Sigmoid colon (tissue), 7 donors: Measurements from ENCODE around the gene SERPINF2. TPM values are rescaled to one million over a fixed set of nuclear protein-coding genes. Genes with fewer than 3 reads are reported as not detected.

Experiments
- DNase-seq: peaks from one replicate; pipeline ENCODE4 v3.0.0-alpha.2; 2019
- H3K27ac ChIP-seq, 4 donors: fragments of 200-600 bp; sonication (generic); one replicate each; pipeline ENCODE4 v1.5.1; 2016 to 2019; ENCODE audit warnings: mild to moderate bottlenecking in 1 of 4
- H3K27me3 ChIP-seq, 3 donors: fragments of 200-600 bp; sonication (generic); one replicate each; pipeline ENCODE4 v1.5.1; 2019; ENCODE audit warnings: mild to moderate bottlenecking in 1 of 3
- H3K36me3 ChIP-seq, 4 donors: fragments of 200-600 bp; sonication (generic); one replicate each; pipeline ENCODE4 v1.5.1; 2016 to 2019
- H3K4me1 ChIP-seq, 4 donors: fragments of 200-600 bp; sonication (generic); one replicate each; pipeline ENCODE4 v1.5.1; 2017 to 2019
- H3K4me3 ChIP-seq, 4 donors: fragments of 200-600 bp; sonication (generic); one replicate each; pipeline ENCODE4 v1.5.1; 2017 to 2019; ENCODE audit warnings: mild to moderate bottlenecking in 2 of 4, moderate library complexity in 1 of 4
- H3K9me3 ChIP-seq, 4 donors: fragments of 200-600 bp in 3 of 4; sonication (generic) in 3 of 4; one replicate each; pipeline versions ENCODE4 v1.5.1 to v1.6.1; 2013 to 2019
- EP300 ChIP-seq, 4 donors: sonication (generic); formaldehyde crosslinking; IDR thresholded peaks; one replicate each; pipeline ENCODE4 v1.6.1; 2017; ENCODE audit warnings: antibody characterized with exemption in 4 of 4
- POLR2A ChIP-seq, 2 donors: fragments of 450-650 bp; IDR thresholded peaks; one replicate each; pipeline ENCODE4 v1.6.1; 2016; ENCODE audit warnings: antibody characterized with exemption in 2 of 2, mild to moderate bottlenecking in 2 of 2, moderate library complexity in 2 of 2
- POLR2AphosphoS5 ChIP-seq, 4 donors: sonication (generic); formaldehyde crosslinking; IDR thresholded peaks; one replicate each; pipeline ENCODE4 v1.6.1; 2017; ENCODE audit warnings: antibody characterized with exemption in 4 of 4
- WGBS, 2 donors: extraction: QIAGEN DNeasy Blood & Tissue Kit; methylation state at CpG; one replicate each; pipeline ENCODE4 v1.1.7; 2013; 5-methylcytosine and 5-hydroxymethylcytosine counted together
- intact Hi-C: fragments of 100-400 bp; cut with DNase I; formaldehyde crosslinking; loops from one replicate; pipeline ENCODE4 v1.15.1; 2023
- polyA plus RNA-seq, 3 donors: library from polyadenylated mRNA; stranded (reverse); fragments of 200-250 nt; gene quantifications; one replicate each; pipeline ENCODE4 v1.2.3, GENCODE V29; 2013
- total RNA-seq, 4 donors: library from RNA; depleted of rRNA; stranded (reverse); fragments of >200 nt; gene quantifications; one replicate each; pipeline ENCODE4 v1.1.0, GENCODE V29; 2016
- TF ChIP-seq, protein P1 (sequence below), 4 experiments: fragments of 450-650 bp in 3 of 4; fragments of 200-600 bp in 1 of 4; IDR thresholded peaks; one replicate each; pipeline ENCODE4 v1.5.1; 2016 to 2019; ENCODE audit warnings: antibody characterized with exemption in 4 of 4, mild to moderate bottlenecking in 3 of 4, moderate library complexity in 2 of 4
- donor health status: healthy with polysubstance abuse.
- donor health status: Bipolar disorder and iron deficiency.
- donor health status: healthy.

SERPINF2 gene
- total and polyA plus RNA-seq, 7 donors = 0.69 to 12.9 (median 3.8) TPM

DNA sequence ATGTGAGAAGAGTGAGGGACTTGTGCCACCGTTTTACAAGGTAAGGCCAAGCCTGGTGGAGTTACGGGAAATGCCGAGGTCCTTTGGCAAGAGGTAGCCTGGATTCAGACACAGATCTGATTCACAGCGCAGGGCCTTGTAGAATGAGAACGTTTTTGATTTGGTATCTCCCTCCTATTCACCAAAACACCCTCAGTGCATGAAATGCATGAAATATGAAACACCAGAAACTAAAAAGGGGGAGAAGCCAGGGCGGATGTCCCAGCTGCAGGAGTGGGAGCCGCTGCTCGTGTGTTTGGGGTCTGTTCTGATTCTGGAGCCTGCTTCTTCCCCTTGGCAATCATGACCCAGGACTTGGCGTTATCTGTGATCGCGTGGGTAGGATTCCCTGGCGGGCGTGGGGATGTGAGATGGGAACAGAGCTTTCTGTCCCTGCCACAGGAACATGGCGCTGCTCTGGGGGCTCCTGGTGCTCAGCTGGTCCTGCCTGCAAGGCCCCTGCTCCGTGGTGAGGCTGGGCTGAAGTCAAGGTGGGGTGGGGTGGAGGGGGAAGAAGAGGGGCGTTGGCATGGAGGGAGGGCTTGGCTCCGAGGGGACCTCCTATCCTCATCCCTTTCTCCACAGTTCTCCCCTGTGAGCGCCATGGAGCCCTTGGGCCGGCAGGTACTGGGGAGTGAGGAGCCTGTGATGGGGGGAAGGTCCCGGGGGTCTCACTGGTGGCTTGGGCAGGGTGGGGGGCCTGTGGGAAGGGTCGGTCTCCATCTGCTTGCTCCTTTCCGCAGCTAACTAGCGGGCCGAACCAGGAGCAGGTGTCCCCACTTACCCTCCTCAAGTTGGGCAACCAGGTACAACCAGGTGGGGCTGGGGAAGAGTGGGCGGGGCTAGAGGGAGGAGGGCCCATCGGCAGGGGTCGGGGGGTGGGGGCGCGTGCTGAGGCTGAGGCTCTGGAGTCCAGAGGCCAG lies 2.2 kb downstream of the SERPINF2 start:
- intact Hi-C loops = no loop called here
- no peak overlapping the region for H3K27ac ChIP-seq
- WGBS, 2 donors = 75 to 84% methylated on average over 29 of the region's 29 CpGs
- H3K27me3 ChIP-seq = no peaks in the 10 kb centered on the region
- no peaks in the 10 kb centered on the region for H3K9me3 ChIP-seq
- H3K36me3 ChIP-seq = no peaks in the 10 kb centered on the region
- H3K4me1 ChIP-seq = no peaks in the 10 kb centered on the region
- TF ChIP-seq POLR2A (IDR thresholded peaks at IDR 0.05) (no peak), EP300 (IDR thresholded peaks at IDR 0.05) (no peak), POLR2AphosphoS5 (IDR thresholded peaks at IDR 0.05) (no peak)
- TF ChIP-seq, protein P1, sequence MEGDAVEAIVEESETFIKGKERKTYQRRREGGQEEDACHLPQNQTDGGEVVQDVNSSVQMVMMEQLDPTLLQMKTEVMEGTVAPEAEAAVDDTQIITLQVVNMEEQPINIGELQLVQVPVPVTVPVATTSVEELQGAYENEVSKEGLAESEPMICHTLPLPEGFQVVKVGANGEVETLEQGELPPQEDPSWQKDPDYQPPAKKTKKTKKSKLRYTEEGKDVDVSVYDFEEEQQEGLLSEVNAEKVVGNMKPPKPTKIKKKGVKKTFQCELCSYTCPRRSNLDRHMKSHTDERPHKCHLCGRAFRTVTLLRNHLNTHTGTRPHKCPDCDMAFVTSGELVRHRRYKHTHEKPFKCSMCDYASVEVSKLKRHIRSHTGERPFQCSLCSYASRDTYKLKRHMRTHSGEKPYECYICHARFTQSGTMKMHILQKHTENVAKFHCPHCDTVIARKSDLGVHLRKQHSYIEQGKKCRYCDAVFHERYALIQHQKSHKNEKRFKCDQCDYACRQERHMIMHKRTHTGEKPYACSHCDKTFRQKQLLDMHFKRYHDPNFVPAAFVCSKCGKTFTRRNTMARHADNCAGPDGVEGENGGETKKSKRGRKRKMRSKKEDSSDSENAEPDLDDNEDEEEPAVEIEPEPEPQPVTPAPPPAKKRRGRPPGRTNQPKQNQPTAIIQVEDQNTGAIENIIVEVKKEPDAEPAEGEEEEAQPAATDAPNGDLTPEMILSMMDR (IDR thresholded peaks at IDR 0.05) = no peak
- no peak overlapping the region for H3K4me3 ChIP-seq
- DNase-seq = no peak

GRCh38 chr17:1745513-1746020 lies 2.9 kb downstream of the SERPINF2 start:
- TF ChIP-seq, protein P1 (IDR thresholded peaks at IDR 0.05) = no peak
- no peak for TF ChIP-seq EP300 (IDR thresholded peaks at IDR 0.05)
- TF ChIP-seq POLR2A (IDR thresholded peaks at IDR 0.05) = no peak
- no peak for TF ChIP-seq POLR2AphosphoS5 (IDR thresholded peaks at IDR 0.05)
- Histone ChIP-seq H3K36me3 (no peaks in the 10 kb centered on the region), H3K9me3 (no peaks in the 10 kb centered on the region), H3K27me3 (no peaks in the 10 kb centered on the region), H3K27ac (no peak overlapping the region), H3K4me1 (no peaks in the 10 kb centered on the region), H3K4me3 (no peak overlapping the region)
- intact Hi-C loops = no loop called here
- 91 to 94% methylated on average over 12 of the region's 12 CpGs for WGBS, 2 donors
- no peak for DNase-seq

GRCh38 chr17:1746975-1747543 lies 4.4 kb downstream of the SERPINF2 start:
- H3K27ac ChIP-seq = peak overlapping the region in 1 of 4 donors; percentile 56
- DNase-seq = no peak
- H3K4me3 ChIP-seq = no peak overlapping the region
- WGBS, 2 donors = 26 to 71% methylated on average over 22 of the region's 22 CpGs
- H3K4me1 ChIP-seq = no peaks in the 10 kb centered on the region
- intact Hi-C loops = no loop called here
- no peaks in the 10 kb centered on the region for H3K9me3 ChIP-seq
- TF ChIP-seq POLR2A (IDR thresholded peaks at IDR 0.05) (no peak), EP300 (IDR thresholded peaks at IDR 0.05) (peak; percentile 32 to 85 (median 59)), POLR2AphosphoS5 (IDR thresholded peaks at IDR 0.05) (peak; percentile 13 to 75 (median 46))
- TF ChIP-seq, protein P1 (IDR thresholded peaks at IDR 0.05) = no peak
- H3K27me3 ChIP-seq = no peaks in the 10 kb centered on the region
- no peaks in the 10 kb centered on the region for H3K36me3 ChIP-seq

GRCh38 chr17:1750628-1751027 lies 8.0 kb downstream of the SERPINF2 start:
- Histone ChIP-seq H3K4me3 (no peak overlapping the region), H3K27ac (no peak overlapping the region), H3K36me3 (no peaks in the 10 kb centered on the region), H3K9me3 (no peaks in the 10 kb centered on the region), H3K4me1 (no peaks in the 10 kb centered on the region), H3K27me3 (no peaks in the 10 kb centered on the region)
- intact Hi-C loops = no loop called here
- DNase-seq = no peak
- 78 to 85% methylated on average over 9 of the region's 9 CpGs for WGBS, 2 donors
- TF ChIP-seq, protein P1 (IDR thresholded peaks at IDR 0.05) = no peak
- TF ChIP-seq EP300 (IDR thresholded peaks at IDR 0.05) (no peak), POLR2A (IDR thresholded peaks at IDR 0.05) (no peak), POLR2AphosphoS5 (IDR thresholded peaks at IDR 0.05) (no peak)
